ENCODE measurements around the gene AKR1E2.
"Not testable (repeated sequence)": the region's sequence is repeated elsewhere in the genome, so short reads cannot be mapped to it uniquely, and the experiment has no call there.

Gene AKR1E2

GRCh38 chr10:4815646-4816180 is 10.3 kb upstream of the AKR1E2 start:
- DNase-seq: not testable (repeated sequence)

- no peak for DNase-seq
Measured at GRCh38 chr10:4816966-4817365, 9.0 kb upstream of the AKR1E2 start.

DNA sequence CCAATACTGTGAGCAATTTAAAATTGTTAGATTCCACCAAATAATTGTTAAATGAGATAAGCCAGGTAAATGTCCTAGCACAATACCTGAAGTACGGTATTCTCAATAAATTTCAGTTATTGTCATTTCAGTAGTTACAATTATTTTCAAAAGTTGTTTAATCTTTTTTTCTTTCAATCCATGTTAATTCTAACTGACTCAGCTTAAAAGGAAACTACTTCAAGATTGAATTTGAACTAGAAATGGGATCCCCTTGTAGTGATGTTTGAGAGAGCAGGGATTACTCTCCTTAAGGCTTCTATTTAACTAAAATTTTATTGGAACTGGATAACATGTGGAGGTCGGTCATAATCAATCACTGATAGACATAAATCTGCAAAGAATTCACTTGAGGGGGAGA is 6.9 kb upstream of the AKR1E2 start:
- no peak for DNase-seq

DNA sequence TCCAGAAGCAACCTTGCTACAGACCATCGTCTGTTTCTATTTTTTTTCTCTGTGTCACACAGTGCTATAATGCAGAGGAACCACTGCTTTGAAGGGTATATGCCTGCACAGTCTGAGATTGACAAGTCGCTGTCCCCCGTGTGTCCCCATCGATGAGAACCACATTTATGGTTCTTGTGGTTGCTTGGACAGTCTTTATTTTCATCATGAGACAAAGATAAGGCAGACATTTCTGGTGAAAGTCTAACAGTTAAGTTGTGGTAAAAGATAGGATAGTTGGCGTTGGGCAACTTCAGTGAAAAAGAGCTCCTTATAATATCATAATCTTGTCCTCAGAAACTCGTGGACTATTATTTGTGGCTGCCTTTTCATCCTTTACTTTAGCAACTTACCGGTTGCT is 6.3 kb upstream of the AKR1E2 start:
- DNase-seq: no peak

DNA sequence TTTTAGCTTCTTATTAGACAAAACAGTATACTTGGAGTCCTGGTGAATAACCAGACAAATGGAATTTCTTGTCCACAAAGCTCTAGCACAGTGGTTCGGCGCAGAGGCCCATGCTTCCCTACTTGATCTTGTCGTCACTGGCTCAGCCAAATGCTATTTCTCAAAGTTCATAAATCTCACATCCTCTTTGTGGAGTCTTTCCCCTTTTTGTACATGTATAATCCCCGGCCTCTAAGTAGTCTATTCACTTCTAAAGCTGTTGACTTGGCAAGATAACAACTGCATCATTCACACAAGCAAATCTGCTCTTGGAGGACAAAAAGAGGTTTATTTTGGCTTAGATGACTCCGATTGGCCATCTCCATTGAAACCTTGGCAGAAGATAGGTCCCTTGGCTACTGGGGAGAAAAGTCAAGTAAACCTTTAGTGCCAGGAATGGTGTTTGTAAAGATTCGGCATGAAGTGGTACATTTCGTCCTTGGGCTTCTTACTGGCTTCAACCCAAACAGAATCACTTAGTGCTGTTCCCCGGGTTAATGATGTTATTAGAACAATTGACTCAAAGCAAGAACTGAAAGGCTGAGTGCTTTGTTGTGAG is 5.1 kb upstream of the AKR1E2 start:
- DNase-seq: no peak

DNA sequence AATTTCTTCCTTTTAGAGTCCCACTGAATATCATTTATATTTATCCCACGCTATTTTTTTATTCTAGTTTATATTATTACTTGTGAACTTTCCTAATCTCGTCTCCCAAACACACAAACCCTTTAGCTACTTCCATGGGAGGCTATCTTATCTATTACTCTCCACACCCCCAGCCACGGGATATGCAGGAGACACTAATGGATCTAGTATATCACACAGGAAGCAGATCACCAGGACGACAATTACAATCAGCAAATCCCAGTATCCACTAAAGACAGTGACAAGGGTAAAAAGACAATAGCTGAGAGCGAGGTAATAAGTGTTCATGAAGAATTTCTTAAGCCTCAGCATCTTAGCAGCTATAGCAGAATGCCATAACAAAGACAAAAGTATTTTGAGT is 3.8 kb upstream of the AKR1E2 start:
- DNase-seq: no peak

GRCh38 chr10:4824791-4825310 is 1.2 kb upstream of the AKR1E2 start:
- no peak for DNase-seq

DNA sequence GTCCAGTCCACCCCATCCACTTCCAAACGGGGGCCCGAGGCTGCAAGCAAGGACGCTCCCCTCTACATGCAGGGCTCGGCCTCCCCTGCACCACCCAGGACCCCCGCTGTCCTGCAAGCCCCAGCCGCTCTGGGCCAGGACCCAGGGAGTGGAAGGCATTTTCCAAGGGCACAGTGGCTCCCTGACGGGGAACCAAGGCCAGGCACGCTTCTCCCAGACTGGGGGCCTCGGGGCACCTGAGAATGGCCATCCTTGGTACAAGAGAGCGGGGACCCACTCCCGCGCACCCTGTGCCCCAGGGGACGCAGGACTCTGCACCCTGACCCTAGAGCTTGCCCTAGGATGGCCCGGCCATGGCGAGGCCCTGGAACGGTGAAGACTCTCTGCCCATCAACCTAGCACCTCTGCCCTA is 545 bp upstream of the AKR1E2 start:
- no peak for DNase-seq

DNA sequence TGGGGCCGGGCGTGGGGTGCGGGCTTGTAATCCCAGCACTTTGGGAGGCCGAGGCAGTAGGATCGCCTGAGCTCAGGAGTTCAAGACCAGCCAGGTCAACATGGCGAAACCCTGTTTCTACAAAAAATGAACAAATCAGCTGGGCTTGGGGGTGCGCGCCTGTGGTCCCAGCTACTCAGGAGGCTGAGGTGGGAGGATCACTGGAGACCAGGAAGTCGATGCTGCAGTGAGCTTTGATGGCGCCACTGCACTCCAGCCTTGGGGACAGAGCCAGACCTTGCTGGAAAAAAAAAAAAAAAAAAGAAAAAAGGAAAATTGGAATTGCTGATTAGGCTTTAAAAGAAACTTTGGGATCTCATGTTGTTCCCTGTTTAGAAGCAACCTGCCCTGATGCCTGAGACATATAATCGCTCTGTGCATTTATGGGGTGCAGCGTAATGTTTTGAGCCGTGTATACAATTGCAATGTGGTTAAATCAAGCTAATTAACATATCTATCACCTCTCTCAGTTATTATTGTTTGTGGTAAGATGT is 851 bp downstream of the AKR1E2 start:
- DNase-seq: no peak

DNA sequence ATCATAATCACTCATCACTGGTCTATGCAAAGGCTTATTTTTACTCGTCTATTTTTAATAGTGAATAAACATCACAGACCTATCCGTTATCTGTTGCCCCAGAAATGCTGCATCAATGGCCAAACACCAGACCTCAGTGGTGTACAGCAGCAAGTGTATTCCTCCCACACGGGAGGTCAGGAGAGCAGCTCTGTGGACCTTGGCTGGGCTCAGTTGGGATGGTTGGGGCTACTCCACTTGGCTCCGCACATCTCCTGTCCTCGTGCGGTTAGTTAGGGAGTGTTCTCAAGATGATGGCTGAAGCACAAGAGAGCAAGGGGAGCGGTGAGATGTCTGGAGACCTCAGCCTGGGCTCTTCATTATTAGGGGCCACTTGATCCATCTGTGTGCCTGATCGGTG is 2.0 kb downstream of the AKR1E2 start:
- DNase-seq: no peak

DNA sequence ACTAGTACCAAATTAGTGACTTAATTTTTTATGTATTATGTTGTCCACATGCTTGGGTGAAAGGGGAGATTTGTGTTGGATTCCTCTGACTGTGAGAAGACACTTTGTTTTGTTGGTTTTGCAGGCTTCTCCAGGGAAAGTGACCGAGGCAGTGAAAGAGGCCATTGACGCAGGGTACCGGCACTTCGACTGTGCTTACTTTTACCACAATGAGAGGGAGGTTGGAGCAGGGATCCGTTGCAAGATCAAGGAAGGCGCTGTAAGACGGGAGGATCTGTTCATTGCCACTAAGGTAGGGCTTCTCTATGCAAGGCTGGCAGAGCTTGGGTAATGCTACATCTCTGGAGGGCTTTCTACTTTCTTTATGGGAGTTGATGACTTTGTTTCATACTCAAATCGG is 4.5 kb downstream of the AKR1E2 start:
- no peak for DNase-seq

DNA sequence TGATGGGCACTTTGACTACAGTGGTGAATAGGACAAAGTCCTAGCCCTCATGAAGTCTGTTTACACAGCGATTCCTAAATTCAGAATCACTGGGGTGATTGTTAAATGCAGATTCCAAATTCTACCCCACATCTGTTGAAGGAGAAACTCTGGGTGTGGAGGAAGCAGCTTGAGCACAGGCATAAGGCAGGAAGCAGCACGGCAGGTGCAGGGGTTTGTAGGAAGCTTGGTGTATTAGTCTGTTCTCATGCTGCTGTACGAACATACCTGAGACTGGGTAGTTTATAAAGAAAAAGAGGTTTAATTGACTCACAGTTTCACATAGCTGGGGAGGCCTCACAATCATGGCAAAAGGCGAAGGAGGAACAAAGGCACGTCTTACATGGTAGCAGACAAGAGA is 5.1 kb downstream of the AKR1E2 start:
- no peak for DNase-seq

DNA sequence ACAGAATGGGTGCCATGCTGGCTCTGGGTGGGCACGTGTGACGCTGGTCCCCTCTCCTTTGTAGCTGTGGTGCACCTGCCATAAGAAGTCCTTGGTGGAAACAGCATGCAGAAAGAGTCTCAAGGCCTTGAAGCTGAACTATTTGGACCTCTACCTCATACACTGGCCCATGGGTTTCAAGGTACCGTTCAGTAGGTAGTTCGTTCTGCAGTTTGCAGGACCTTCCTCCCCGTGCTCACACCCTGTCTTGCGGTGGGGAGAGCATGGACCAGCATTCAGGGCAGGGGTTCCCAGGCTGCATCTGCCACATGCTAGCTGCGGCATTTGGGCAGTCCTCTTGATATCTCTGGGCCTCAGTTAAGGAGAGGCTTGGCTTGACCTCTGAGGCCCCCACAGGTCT is 7.3 kb downstream of the AKR1E2 start:
- DNase-seq: no peak

DNA sequence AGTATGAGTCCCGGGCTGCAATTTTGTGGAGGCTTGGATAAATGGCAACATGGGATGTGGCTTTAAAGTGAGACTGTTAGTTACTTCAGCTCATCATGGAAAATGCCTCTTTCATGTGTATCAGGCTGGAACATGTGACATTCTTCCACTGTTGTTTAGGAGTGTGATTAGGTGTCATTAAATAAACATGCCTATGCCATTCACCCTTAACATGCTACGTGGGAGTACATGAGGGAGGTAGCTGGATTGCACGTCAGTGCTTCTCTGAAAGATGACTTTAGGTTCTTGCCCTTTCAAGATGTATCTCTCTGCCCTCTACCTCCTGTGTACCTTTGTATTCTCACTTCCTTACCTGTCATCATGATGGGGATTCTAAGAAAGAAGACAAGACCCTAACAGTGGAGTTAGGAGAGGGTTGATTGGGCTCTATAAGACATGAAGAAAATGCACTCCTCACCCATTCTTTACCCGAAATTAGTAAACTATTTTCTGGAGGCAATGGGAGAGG is 8.9 kb downstream of the AKR1E2 start:
- no peak for DNase-seq

DNA sequence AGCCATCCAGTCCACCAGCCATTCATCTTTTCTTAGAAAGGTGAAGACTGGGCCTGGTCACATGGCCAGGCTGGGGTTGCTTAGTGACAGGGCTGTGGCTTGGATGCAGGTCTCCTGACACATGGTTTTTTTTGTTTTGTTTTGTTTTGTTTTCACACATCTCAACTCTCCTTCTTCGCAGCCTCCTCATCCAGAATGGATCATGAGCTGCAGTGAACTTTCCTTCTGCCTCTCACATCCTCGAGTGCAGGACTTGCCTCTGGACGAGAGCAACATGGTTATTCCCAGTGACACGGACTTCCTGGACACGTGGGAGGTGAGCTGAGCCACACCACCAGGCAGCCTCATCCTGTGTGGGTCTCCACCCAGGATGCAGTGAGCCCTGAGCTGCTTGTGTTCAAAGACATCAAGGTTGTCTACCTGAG is 9.5 kb downstream of the AKR1E2 start:
- DNase-seq: no peak

GRCh38 chr10:4836416-4836969 is 10.5 kb downstream of the AKR1E2 start:
- no peak for DNase-seq

DNA sequence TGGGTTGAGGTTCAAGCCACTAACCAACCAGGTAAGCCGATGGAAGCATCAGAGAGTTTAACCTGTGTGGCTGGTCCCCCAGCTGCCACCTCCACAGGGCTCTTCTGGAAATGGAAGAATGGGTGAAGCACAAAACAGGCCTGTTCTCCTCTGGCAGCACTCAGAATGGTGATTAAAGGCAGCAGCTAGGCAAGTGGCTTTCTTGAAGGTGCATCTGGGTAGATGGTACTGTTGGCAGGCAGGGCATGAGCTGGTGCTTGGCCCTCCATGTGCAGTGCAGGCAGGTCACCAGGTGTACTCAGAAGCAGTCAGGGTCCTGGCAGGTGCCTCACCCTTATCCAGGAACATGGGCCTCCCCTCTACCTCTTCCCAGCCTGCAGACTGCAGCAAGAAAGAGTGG is 11.5 kb downstream of the AKR1E2 start:
- DNase-seq: no peak

DNA sequence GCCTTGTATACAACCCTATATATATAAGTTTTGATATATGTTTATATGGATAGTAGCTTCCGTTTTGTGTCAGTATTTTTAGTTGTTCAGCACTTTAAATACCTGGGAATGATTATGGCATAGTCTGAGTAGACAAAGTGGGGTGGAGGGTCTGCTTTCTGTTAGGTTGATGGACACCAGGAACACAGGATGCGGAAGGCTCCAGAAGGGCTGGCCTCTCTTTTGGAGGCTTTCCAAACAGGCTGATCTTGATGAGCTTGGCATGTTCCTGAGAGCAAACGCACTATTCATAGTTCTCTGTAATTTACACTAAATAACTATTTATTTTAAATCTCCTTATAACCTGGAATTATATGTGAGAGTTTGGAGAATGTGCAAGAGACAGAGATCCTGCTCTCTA is 12.7 kb downstream of the AKR1E2 start:
- DNase-seq: no peak

GRCh38 chr10:4839353-4839752 is 13.3 kb downstream of the AKR1E2 start:
- DNase-seq: no peak

DNA sequence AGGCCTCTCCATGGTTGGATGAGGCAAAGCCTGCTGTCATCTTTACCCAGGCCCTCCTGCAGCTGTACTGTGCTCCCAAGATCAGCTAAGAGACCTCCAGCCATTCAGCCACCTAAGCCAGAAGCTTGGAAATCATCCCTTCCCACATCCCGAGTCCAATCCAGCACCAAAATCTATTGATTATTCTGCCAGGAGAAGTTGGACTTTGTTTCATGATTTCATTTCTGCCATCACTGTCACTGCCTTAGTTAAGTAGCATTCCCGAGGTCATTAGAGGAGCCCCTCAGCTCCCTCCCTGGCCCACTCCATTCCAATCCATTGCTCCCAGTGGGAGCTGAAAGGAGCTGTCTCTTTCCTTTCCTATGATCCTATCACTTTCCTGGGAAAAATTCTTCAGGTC is 14.1 kb downstream of the AKR1E2 start:
- no peak for DNase-seq

GRCh38 chr10:4843525-4844180 is 17.6 kb downstream of the AKR1E2 start:
- no peak for DNase-seq

DNA sequence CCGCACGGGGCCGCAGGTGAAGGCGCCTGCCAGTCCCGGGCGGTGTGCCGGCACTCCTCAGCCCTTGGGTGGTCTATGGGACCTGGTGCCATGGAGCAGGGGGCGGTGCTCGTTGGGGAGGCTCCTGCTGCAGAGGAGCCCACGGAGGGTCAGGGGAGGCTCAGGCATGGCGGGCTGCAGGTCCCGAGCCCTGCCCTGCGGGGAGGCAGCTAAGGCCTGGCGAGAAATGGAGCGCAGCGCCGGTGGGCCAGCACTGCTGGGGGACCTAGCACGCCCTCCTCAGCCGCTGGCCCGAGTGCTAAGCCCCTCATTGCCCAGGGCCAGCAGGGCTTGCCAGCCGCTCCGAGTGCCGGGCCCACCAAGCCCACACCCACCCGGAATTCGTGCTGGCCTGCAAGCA is 18.9 kb downstream of the AKR1E2 start:
- DNase-seq: no peak

DNA sequence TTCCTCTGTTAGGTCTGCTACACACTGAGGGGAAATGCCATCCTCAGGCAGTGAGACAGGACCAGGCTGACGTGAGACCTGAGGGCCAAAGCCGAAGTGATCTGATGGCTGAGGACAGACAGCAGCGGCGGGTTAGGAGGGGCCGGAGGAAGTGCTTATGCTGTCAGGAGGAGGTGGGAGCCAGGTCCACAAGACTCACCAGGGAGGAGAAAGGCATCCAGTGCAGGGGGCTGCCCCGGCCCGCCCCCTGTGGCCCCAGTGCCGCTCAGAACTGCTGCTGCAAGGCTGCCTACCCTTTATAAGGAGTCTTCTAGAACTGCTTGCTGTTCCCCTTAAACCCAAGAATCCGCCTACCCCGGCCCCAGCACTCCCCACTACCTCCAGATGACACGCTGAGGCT is 19.8 kb downstream of the AKR1E2 start:
- no peak for DNase-seq

- no peak for DNase-seq
Measured at GRCh38 chr10:4846775-4847174, 20.8 kb downstream of the AKR1E2 start.
